GM10266 (cell line): ENCODE measurements around the gene AGAP1.

Experiments used
- DNase-seq: peaks from one replicate; pipeline ENCODE4 v3.0.0; 2012; ENCODE audit errors: extremely low spot score
- CTCF ChIP-seq: IDR thresholded peaks from 2 replicates; pipeline ENCODE4 v1.5.1; 2012; ENCODE audit warnings: mild to moderate bottlenecking, low read depth; ENCODE audit not compliant: control insufficient read depth, insufficient read depth; ENCODE audit errors: missing control alignments

Gene AGAP1

DNA sequence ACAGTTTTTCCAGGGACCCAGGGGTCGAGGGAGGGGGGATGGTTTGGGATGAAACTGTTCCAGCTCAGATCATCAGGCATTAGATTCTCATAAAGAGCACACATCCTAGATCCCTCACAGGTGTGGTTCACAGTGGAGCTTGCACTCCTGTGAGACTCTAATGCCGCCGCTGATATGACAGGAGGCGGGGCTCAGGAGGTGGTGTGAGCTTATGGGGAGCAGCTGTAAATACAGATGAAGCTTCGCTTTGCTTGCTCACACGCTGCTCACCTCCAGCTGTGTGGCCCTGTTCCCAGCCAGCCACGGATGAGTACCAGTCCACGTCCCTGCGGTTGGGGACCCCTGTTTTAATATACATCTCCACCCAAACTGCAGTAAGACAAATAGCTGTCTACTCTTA is 204.2 kb downstream of the AGAP1 start:
- TF ChIP-seq CTCF: no peak
- no peak for DNase-seq

GRCh38 chr2:235698491-235698890 is 204.6 kb downstream of the AGAP1 start:
- DNase-seq: no peak
- no peak for TF ChIP-seq CTCF

DNA sequence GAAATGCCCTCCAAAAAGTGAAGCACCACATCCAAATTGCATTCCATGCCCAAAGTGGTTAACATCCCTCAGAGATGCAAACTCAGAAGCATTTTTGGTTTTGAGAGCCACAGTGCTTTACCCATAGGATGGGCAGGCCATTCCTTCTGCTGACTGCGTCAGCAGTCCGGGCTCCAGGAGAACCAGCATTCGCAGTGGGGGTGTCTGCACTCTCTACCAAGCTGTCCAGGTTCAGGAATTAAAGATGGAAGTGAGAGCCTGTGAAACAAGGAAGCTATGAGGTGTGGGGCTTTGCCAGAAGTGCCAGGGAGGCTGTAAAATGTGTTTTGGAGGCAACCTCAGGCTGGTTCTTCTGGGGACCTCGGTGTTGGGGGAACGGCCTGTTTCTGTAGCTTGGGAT is 205.7 kb downstream of the AGAP1 start:
- no peak for DNase-seq
- TF ChIP-seq CTCF: no peak

- no peak for TF ChIP-seq CTCF
- no peak for DNase-seq
These were observed 207.6 kb downstream of the AGAP1 start for GRCh38 chr2:235701206-235701981.

DNA sequence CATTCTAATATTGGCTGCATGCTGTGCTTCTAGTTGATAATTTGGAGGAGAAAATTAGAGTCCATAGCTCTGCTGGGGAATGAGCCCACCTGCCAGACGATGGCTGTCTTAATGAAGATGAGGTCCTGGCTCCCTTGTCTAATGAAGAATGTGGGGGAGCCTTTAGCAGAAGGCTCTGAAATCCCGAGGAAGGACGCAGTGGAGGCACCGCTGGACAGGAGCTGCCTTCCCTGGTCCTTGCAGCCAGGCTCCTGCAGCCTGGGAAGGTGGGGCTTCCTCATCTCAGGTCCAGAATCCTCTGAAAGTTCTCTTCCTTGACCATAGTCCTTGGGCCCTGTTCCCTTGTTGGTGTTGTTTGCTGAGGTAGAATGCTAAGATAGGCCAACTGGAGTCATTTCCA is 208.3 kb downstream of the AGAP1 start:
- no peak for DNase-seq
- TF ChIP-seq CTCF: no peak

DNA sequence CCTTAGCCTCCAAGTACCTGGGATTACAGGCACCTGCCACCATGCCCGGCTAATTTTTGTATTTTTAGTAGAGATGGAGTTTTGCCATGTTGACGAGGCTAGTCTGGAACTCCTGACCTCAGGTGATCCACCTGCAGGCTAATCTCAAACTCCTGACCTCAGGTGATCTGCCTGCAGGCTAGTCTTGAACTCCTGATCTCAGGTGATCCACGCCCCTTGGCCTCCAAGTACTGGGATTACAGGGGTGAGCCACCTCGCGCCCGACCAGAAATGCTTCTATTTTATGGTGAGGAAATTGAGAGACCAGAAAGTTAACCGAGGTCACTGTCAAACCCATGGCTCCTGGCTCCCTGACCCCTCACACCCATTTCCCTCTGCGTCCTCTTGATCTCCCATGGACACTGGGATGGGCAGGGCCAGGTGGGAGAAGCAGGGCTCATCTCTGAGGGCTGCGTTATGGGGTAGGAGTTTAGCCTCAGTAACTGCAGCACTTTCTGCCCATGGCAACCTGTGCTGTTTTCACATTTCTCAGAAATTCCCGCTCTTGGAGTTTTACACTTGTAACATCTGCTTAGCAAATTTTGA is 210.0 kb downstream of the AGAP1 start:
- no peak for TF ChIP-seq CTCF
- DNase-seq: no peak

DNA sequence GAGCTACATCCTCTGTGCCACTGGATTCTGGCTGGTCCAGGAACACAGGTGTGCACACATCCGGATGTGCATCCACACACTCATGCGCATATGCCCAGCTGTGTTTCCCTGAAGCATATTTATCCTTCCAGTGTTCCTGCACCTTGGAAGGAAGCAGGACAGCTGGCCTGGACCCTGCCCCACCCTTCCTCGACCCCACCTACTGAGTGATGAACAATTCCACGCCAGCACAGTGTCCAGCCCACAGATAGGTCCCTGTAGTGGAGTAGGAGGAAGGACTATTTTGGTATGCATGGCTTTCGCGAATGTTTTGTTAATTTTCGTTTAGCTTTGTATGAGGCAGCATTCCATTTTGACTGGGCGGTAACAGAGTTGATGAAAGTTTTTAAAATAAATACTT is 211.5 kb downstream of the AGAP1 start:
- TF ChIP-seq CTCF: no peak
- DNase-seq: no peak
